Spinal cord (tissue), 10 donors: ENCODE measurements around the gene DCN. TPM values are rescaled to one million over a fixed set of nuclear protein-coding genes. Genes with fewer than 3 reads are reported as not detected.

Source experiments
- DNase-seq, 6 donors: peaks; one replicate each; pipeline versions ENCODE4 v3.0.0 to v3.0.0-alpha.2; 2013 to 2015; ENCODE audit warnings: low spot score in 6 of 6, low read depth in 4 of 6
- H3K27ac ChIP-seq: one replicate; pipeline ENCODE4 v1.5.1; 2013; ENCODE audit warnings: low read depth, low read length, control low read depth
- H3K27me3 ChIP-seq: one replicate; pipeline ENCODE4 v1.6.1; 2013; ENCODE audit warnings: low read length; ENCODE audit not compliant: control insufficient read depth, insufficient read depth
- H3K36me3 ChIP-seq: one replicate; pipeline ENCODE4 v1.6.1; 2013; ENCODE audit warnings: low read length; ENCODE audit not compliant: control insufficient read depth, insufficient read depth
- H3K4me1 ChIP-seq: one replicate; pipeline ENCODE4 v1.6.1; 2013; ENCODE audit warnings: low read length; ENCODE audit not compliant: control insufficient read depth, insufficient read depth
- H3K4me3 ChIP-seq: one replicate; pipeline ENCODE4 v1.5.1; 2013; ENCODE audit warnings: low read depth, low read length, control low read depth
- H3K9me3 ChIP-seq: one replicate; pipeline ENCODE4 v1.6.1; 2013; ENCODE audit warnings: low read length; ENCODE audit not compliant: control insufficient read depth, insufficient read depth
- WGBS: methylation state at CpG from one replicate; pipeline ENCODE4 v1.1.5; 2013; ENCODE audit warnings: missing lambda C conversion rate; ENCODE audit not compliant: insufficient coverage; 5-methylcytosine and 5-hydroxymethylcytosine counted together
- long read RNA-seq, 4 donors: transcript quantifications; one replicate each; lab custom pipeline, GENCODE V29; 2026
- polyA plus RNA-seq, 2 donors: library from polyadenylated mRNA; unstranded; fragments of 120-200 nt; gene quantifications; one replicate each; pipeline ENCODE4 v1.2.1, GENCODE V29; 2013; ENCODE audit not compliant: insufficient read length in 2 of 2
- total RNA-seq, 2 donors: library from RNA; depleted of rRNA in 1 of 2; stranded (reverse); fragments of 120-200 nt in 1 of 2; fragments of >200 nt in 1 of 2; gene quantifications; one replicate each; pipeline versions ENCODE4 v1.2.3 to v1.2.4, GENCODE V29; 2013 to 2014
- donor health status: healthy.

DCN gene, protein sequence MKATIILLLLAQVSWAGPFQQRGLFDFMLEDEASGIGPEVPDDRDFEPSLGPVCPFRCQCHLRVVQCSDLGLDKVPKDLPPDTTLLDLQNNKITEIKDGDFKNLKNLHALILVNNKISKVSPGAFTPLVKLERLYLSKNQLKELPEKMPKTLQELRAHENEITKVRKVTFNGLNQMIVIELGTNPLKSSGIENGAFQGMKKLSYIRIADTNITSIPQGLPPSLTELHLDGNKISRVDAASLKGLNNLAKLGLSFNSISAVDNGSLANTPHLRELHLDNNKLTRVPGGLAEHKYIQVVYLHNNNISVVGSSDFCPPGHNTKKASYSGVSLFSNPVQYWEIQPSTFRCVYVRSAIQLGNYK
- 1,000 to 10,000 TPM in 1 of 2 donors, 100 to 1,000 TPM in 1; 643 to 1,076 TPM for total RNA-seq
- polyA plus RNA-seq = 100 to 1,000 TPM; 150 to 296 TPM
- long read RNA-seq, donor 1, full-length matches to known transcripts = 101 of 145 reads
- long read RNA-seq, donor 1, partial matches to known transcripts = 44 of 145 reads
- long read RNA-seq, donor 1, other reads (novel, unspliced or antisense) = 0 of 145 reads
- long read RNA-seq, donor 2, full-length matches to known transcripts = 8 of 8 reads
- long read RNA-seq, donor 2, partial matches to known transcripts = 0 of 8 reads
- long read RNA-seq, donor 2, other reads (novel, unspliced or antisense) = 0 of 8 reads
- long read RNA-seq, donor 3, full-length matches to known transcripts = 21 of 21 reads
- long read RNA-seq, donor 3, partial matches to known transcripts = 0 of 21 reads
- long read RNA-seq, donor 3, other reads (novel, unspliced or antisense) = 0 of 21 reads
- long read RNA-seq, donor 4, full-length matches to known transcripts = 538 of 926 reads
- long read RNA-seq, donor 4, partial matches to known transcripts = 380 of 926 reads
- long read RNA-seq, donor 4, other reads (novel, unspliced or antisense) = 8 of 926 reads

DNA sequence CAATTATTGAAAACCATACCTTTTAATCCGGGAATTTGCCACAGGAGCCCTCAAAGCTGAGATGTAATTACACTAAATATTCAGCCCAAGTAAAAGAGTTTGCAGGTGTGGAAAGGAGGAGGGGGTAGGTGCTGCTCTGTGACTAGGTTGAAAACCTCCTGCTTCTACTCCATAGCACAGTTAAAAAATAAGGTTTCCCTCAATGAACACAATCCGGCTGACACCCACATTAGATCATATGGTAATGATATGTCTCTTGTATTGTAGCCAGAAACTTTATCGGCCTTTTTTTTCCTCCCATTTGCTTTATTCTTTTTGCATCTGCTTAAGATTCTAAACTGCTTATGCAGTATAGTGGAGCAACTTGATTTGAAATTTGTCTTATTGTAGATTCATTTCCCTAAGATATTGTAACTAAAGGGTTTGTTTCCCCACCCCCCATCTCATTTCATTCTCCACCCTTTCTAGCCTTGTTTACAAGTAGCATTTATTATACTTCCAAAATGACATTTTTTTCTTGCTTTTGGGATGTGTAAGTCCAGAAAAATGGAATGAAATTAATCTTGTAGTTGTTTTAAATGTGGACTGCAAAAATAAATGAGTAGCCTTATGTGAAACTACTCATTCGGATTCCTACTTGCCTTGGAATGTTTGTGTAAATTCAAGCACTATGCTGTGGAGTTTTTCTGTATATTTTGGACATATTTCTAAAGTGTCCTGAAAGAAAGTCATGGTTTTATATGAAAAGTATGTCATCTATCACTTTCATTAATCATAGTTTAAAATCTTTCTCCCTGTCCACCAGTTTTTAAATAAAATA lies at the start of gene DCN:
Gene DCN, minus strand, starts transcription at position 182 of the 820 bp plus-strand sequence. CDS start 4,265 bp downstream, outside the sequence.
- Histone ChIP-seq H3K27ac (peak within 1 kb of the TSS; percentile 80), H3K4me1 (no peaks in the 10 kb centered on the region), H3K36me3 (no peaks in the 10 kb centered on the region), H3K27me3 (no peaks in the 10 kb centered on the region), H3K4me3 (peak within 1 kb of the TSS; percentile 44), H3K9me3 (no peaks in the 10 kb centered on the region)
- peak in 1 of 6 donors; percentile 29 for DNase-seq
- no CpG with 5 or more reads among the region's 4 CpGs for WGBS

DNA sequence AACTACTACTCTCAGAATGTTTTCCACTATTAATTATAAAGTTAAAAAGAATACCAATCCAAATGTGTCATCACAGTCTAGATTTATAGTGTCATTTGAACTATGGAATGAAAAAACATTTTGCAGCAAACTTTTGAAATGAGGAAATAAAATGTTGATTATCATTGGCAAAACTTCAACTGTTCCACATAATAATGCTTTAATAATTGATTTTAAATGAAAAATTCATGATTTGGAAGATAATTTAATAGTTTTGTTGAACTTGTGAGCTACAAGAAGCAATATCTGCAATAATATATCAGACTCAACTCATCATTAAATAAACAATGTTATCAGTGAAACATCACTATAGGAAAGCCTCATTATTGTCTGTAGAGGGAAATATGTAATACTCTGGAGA lies 48.2 kb upstream of the DCN start:
- H3K4me3 ChIP-seq = no peak overlapping the region
- no peaks in the 10 kb centered on the region for H3K9me3 ChIP-seq
- no peaks in the 10 kb centered on the region for H3K36me3 ChIP-seq
- no peaks in the 10 kb centered on the region for H3K4me1 ChIP-seq
- DNase-seq = peak in 1 of 6 donors; percentile 28
- H3K27me3 ChIP-seq = no peaks in the 10 kb centered on the region
- no peak overlapping the region for H3K27ac ChIP-seq

GRCh38 chr12:91226951-91227350 lies 44.3 kb upstream of the DCN start:
- Histone ChIP-seq H3K27ac (no peak overlapping the region), H3K36me3 (no peaks in the 10 kb centered on the region), H3K9me3 (no peaks in the 10 kb centered on the region), H3K4me1 (no peaks in the 10 kb centered on the region), H3K4me3 (no peak overlapping the region), H3K27me3 (no peaks in the 10 kb centered on the region)
- no peak for DNase-seq
- WGBS = no CpG with 5 or more reads among the region's 1 CpG

GRCh38 chr12:91225316-91225715 lies 42.7 kb upstream of the DCN start:
- H3K27ac ChIP-seq = no peak overlapping the region
- DNase-seq = no peak
- no peaks in the 10 kb centered on the region for H3K9me3 ChIP-seq
- no peaks in the 10 kb centered on the region for H3K27me3 ChIP-seq
- no peaks in the 10 kb centered on the region for H3K36me3 ChIP-seq
- no peak overlapping the region for H3K4me3 ChIP-seq
- no CpG with 5 or more reads among the region's 1 CpG for WGBS
- no peaks in the 10 kb centered on the region for H3K4me1 ChIP-seq

DNA sequence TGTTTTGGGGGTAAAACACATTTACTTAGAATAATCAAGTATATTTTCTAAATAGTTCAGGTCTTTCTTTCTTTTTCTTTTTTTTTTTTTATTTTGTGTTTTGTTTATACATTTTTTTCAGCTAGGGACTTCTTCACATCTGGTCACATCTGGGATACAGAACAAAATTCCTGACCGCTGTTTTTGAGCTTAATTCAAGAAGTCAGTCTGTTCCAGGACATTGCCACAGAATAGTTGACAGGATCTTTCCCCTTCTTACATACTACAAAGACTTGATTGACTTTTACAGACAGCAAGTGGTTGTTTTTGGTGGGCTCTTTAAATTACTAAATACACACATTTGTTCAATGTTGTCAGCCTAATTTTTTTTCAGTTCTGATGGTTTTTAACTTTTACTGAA lies 41.8 kb upstream of the DCN start:
- no peak for DNase-seq
- no CpG with 5 or more reads among the region's 1 CpG for WGBS

DNA sequence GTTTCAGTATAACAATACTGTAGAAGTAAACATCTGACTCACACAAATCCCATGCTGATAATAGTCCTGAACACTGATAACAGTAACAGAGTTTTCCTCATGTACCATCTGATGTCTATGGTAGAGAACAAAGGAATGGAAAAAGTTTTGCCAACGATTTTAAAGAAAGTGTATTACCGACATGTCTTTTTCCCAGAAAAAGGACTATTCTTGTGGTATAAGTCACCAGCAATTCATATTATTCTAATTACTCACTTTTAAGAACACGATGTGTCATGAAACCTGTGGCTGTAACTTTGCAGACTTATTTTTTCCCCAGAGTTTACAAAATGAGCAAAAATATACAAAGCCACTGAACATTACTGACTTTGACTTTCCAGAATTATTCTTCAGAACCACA lies 40.1 kb upstream of the DCN start:
- Histone ChIP-seq H3K4me3 (no peak overlapping the region), H3K27ac (no peak overlapping the region), H3K27me3 (no peaks in the 10 kb centered on the region), H3K9me3 (no peaks in the 10 kb centered on the region), H3K36me3 (no peaks in the 10 kb centered on the region), H3K4me1 (no peaks in the 10 kb centered on the region)
- 88% methylated on average over 1 of the region's 3 CpGs for WGBS
- DNase-seq = no peak

More for the DNA sequence above, 41.8 kb upstream of the DCN start:
- no peaks in the 10 kb centered on the region for H3K36me3 ChIP-seq
- no peaks in the 10 kb centered on the region for H3K27me3 ChIP-seq
- no peak overlapping the region for H3K27ac ChIP-seq
- no peaks in the 10 kb centered on the region for H3K4me1 ChIP-seq
- H3K4me3 ChIP-seq = no peak overlapping the region
- no peaks in the 10 kb centered on the region for H3K9me3 ChIP-seq

DNA sequence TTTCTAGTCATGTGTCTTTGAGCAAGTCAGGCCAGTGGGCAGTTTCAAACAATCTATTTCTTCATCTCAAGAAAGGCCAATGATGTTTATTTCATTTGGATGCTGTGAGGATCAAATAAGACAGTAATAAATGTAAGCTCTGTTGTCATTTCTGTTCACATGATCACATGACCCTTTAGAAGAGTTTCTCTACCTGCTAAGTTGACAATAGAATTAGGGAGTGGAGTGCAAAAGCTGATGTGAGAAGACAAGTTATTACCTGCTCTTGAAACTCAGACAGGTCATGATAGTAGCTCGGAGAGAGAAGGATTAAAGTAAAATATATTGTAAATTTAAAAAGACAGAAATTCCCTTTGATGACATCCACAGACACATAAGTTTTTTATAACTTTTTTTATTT lies 37.3 kb upstream of the DCN start:
- Histone ChIP-seq H3K27ac (no peak overlapping the region), H3K27me3 (no peaks in the 10 kb centered on the region), H3K4me1 (no peaks in the 10 kb centered on the region), H3K4me3 (no peak overlapping the region), H3K36me3 (no peaks in the 10 kb centered on the region), H3K9me3 (no peaks in the 10 kb centered on the region)
- WGBS = no CpG with 5 or more reads among the region's 1 CpG
- DNase-seq = no peak

GRCh38 chr12:91219511-91219910 lies 36.9 kb upstream of the DCN start:
- Histone ChIP-seq H3K4me1 (no peaks in the 10 kb centered on the region), H3K36me3 (no peaks in the 10 kb centered on the region), H3K27me3 (no peaks in the 10 kb centered on the region), H3K9me3 (no peaks in the 10 kb centered on the region), H3K4me3 (no peak overlapping the region), H3K27ac (no peak overlapping the region)
- DNase-seq = no peak

GRCh38 chr12:91216871-91217270 lies 34.3 kb upstream of the DCN start:
- Histone ChIP-seq H3K9me3 (no peaks in the 10 kb centered on the region), H3K4me1 (no peaks in the 10 kb centered on the region), H3K27ac (no peak overlapping the region), H3K27me3 (no peaks in the 10 kb centered on the region), H3K4me3 (no peak overlapping the region), H3K36me3 (no peaks in the 10 kb centered on the region)
- no peak for DNase-seq
- WGBS = 90% methylated on average over 2 of the region's 2 CpGs
